Measurements from ENCODE around the gene HCAR3.

HCAR3 gene

DNA sequence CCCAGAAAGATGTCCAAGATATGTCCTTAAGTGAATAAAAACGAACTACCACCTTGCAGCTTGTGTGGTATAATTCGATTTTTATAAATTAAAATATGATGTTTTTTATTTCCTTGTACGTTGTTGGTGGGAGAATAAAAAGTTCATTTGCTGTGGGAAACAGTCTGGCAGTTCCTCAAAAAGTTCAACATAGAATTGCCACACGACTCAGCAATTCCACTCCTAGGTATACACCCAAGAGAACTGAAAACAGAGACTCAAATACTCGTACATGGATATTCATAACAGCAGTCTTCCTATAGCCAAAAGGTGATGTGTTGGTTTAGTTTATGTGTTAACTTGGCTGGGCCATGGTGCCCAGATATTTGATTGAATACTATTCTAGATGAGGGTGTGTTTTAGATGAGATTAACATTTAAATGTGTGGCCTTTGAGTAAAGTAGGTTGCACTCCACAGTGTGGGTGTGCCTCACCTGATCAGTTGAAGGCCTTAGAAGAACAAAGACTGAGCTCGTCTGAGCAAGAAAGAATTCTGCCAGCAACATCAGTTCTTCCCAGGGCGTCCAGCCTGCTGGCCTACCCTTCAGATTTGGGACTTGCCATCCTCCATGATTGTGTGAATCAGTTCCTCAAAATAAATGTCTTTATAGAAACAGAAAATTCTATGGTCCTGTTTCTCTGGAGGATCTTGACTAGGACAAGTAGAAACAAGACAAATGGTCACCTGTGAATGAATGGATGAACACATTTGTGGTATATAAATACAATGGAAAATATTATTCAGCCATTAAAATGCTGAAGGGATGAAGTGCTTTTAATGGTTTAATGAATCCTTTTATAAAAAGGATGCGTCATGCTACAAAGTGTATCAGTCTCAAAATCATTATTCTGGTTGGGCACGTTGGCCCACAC is 30.9 kb upstream of the HCAR3 start:
- H3K9ac ChIP-seq (ENCODE audit: insufficient read length), result no peak overlapping the region
- no peaks in the 10 kb centered on the region for H3K36me3 ChIP-seq (ENCODE audit: insufficient read depth, low read length)
- no peak overlapping the region; the same call in 1 of the 2 replicates for H3K27ac ChIP-seq
- H3K9me3 ChIP-seq (ENCODE audit: low read depth, low read length), result no peaks in the 10 kb centered on the region
- TF ChIP-seq EZH2 (IDR thresholded peaks at IDR 0.05), result no peak
- TF ChIP-seq FOXP2 (optimal IDR thresholded peaks at IDR 0.05; ENCODE audit: control extremely low read depth, extremely low read length, insufficient read depth), result no peak
- no peak for TF ChIP-seq POLR2AphosphoS5 (IDR thresholded peaks at IDR 0.05; ENCODE audit: borderline replicate concordance, low read depth, low read length)
- H3K4me3 ChIP-seq, result no peak overlapping the region
- DNase-seq (ENCODE audit: low read depth, low spot score), result no peak

- no peaks in the 10 kb centered on the region for H3K36me3 ChIP-seq (ENCODE audit: insufficient read depth, low read length)
- H3K9ac ChIP-seq (ENCODE audit: insufficient read length), result no peak overlapping the region
- TF ChIP-seq EZH2 (IDR thresholded peaks at IDR 0.05), result no peak
- TF ChIP-seq POLR2AphosphoS5 (IDR thresholded peaks at IDR 0.05; ENCODE audit: borderline replicate concordance, low read depth, low read length), result no peak
- no peak for TF ChIP-seq FOXP2 (optimal IDR thresholded peaks at IDR 0.05; ENCODE audit: control extremely low read depth, extremely low read length, insufficient read depth)
- DNase-seq (ENCODE audit: low read depth, low spot score), result no peak
- H3K4me3 ChIP-seq, result no peak overlapping the region
- H3K9me3 ChIP-seq (ENCODE audit: low read depth, low read length), result no peaks in the 10 kb centered on the region
- no peak overlapping the region for H3K27ac ChIP-seq
Measured at GRCh38 chr12:122743895-122744525, 27.4 kb upstream of the HCAR3 start.

DNA sequence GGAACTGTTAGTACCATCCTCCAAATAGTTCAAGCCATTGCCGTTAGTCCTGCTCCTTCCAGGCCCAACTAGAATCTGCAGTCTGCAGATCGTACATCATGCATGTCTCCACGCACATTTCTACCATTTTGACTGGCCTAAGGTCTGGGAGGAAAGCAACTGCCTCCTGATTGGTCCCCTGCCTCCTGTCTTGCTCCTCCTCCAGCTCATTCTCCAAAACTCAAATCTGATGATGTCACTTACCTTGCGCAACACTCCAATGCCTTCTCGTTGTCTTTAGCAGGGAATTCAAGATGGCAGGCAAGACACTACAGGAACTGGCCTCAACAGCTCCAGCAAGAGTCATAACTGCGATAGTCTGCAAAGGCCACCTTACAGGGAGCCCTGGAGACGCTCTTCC is 23.7 kb upstream of the HCAR3 start:
- H3K4me3 ChIP-seq, result no peak overlapping the region
- TF ChIP-seq POLR2AphosphoS5 (IDR thresholded peaks at IDR 0.05; ENCODE audit: borderline replicate concordance, low read depth, low read length), result no peak
- TF ChIP-seq FOXP2 (optimal IDR thresholded peaks at IDR 0.05; ENCODE audit: control extremely low read depth, extremely low read length, insufficient read depth), result no peak
- no peak for TF ChIP-seq EZH2 (IDR thresholded peaks at IDR 0.05)
- no peaks in the 10 kb centered on the region for H3K9me3 ChIP-seq (ENCODE audit: low read depth, low read length)
- no peak overlapping the region for H3K27ac ChIP-seq
- H3K9ac ChIP-seq (ENCODE audit: insufficient read length), result no peak overlapping the region
- H3K36me3 ChIP-seq (ENCODE audit: insufficient read depth, low read length), result no peaks in the 10 kb centered on the region
- DNase-seq (ENCODE audit: low read depth, low spot score), result no peak

- DNase-seq (ENCODE audit: low read depth, low spot score), result no peak
- Histone ChIP-seq H3K36me3 (ENCODE audit: insufficient read depth, low read length) (no peaks in the 10 kb centered on the region), H3K9me3 (ENCODE audit: low read depth, low read length) (no peaks in the 10 kb centered on the region), H3K27ac (no peak overlapping the region), H3K9ac (ENCODE audit: insufficient read length) (no peak overlapping the region), H3K4me3 (no peak overlapping the region)
- TF ChIP-seq FOXP2 (optimal IDR thresholded peaks at IDR 0.05; ENCODE audit: control extremely low read depth, extremely low read length, insufficient read depth) (no peak), EZH2 (IDR thresholded peaks at IDR 0.05) (no peak), POLR2AphosphoS5 (IDR thresholded peaks at IDR 0.05; ENCODE audit: borderline replicate concordance, low read depth, low read length) (no peak)
Measured at GRCh38 chr12:122738571-122738970, 22.0 kb upstream of the HCAR3 start.

- H3K9ac ChIP-seq (ENCODE audit: insufficient read length), result no peak overlapping the region
- no peak overlapping the region for H3K27ac ChIP-seq
- no peaks in the 10 kb centered on the region for H3K9me3 ChIP-seq (ENCODE audit: low read depth, low read length)
- no peak overlapping the region for H3K4me3 ChIP-seq
- H3K36me3 ChIP-seq (ENCODE audit: insufficient read depth, low read length), result no peaks in the 10 kb centered on the region
- no peak for DNase-seq (ENCODE audit: low read depth, low spot score)
- TF ChIP-seq FOXP2 (optimal IDR thresholded peaks at IDR 0.05; ENCODE audit: control extremely low read depth, extremely low read length, insufficient read depth), result no peak
- TF ChIP-seq EZH2 (IDR thresholded peaks at IDR 0.05), result no peak
- TF ChIP-seq POLR2AphosphoS5 (IDR thresholded peaks at IDR 0.05; ENCODE audit: borderline replicate concordance, low read depth, low read length), result no peak
Measured at GRCh38 chr12:122732611-122733010, 16.0 kb upstream of the HCAR3 start.

DNA sequence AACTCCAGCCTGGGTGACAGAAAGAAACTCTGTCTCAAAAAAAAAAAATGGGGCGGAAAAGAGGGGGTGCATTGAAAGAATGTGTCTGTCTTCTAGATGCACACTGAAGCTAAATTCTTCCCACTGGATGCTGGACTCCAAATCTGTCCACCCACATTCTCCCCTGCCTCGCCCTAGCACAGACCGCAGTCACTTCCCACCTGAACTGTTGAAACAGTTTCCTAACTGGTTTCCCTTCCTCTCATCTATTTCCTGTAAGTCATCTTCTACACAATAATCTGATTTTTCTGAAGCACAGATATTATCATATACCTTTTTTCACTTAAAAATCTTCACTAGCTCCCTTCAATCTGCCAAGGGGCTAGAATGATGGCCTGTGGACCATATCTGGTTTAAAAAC is 15.6 kb upstream of the HCAR3 start:
- H3K36me3 ChIP-seq (ENCODE audit: insufficient read depth, low read length), result no peaks in the 10 kb centered on the region
- no peak overlapping the region for H3K4me3 ChIP-seq
- DNase-seq (ENCODE audit: low read depth, low spot score), result no peak
- H3K9ac ChIP-seq (ENCODE audit: insufficient read length), result no peak overlapping the region
- H3K9me3 ChIP-seq (ENCODE audit: low read depth, low read length), result no peaks in the 10 kb centered on the region
- TF ChIP-seq FOXP2 (optimal IDR thresholded peaks at IDR 0.05; ENCODE audit: control extremely low read depth, extremely low read length, insufficient read depth), result no peak
- TF ChIP-seq EZH2 (IDR thresholded peaks at IDR 0.05), result no peak
- TF ChIP-seq POLR2AphosphoS5 (IDR thresholded peaks at IDR 0.05; ENCODE audit: borderline replicate concordance, low read depth, low read length), result no peak
- H3K27ac ChIP-seq, result no peak overlapping the region

DNA sequence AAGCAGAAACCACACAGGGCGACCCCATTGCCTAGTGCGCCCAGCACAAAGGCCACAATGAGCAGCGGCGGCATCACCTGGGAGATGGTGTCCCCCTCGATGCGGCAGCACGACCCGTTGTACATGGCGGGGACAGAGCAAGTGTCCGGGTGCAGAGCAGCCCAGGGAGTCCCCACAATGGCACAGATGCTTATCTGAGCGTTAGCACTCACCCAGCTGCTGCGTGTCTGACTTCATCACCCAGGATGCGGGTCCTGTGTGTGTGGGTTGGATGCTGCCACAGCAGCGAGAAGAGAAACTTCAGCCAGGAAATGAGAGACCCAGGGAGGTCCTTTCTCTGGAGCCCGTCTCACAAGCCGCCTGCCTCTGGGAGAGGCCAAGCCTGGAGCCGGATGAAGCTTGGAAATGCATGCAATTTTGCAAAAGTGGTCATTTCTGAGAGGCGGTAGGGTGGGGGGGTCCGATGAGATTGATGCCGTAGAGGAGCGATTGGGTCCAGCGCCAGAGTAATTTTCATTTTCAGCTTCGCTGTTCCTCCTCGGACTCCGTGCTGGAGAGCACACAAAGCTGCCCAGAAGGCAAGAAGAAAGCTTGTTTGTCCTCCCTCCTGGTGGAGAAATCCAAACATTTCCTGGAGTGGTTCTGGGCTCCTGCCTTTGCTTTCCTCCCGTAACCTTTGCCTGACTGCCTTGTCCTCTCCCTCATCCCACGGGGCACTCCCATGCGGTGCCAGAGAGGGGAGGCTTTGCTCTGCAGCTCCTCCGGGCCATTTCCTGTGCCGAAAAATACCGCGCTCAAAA is 13.8 kb upstream of the HCAR3 start, which contains the start of gene HCAR1:
TSS of gene HCAR1 (minus strand) at position 630 of the 800 bp plus-strand sequence. CDS start at position 125, 505 bp downstream.
- H3K4me3 ChIP-seq, result no peak within 1 kb of the TSS
- no peak for DNase-seq (ENCODE audit: low read depth, low spot score)
- no peaks in the 10 kb centered on the region for H3K36me3 ChIP-seq (ENCODE audit: insufficient read depth, low read length)
- no peak within 1 kb of the TSS for H3K9ac ChIP-seq (ENCODE audit: insufficient read length)
- no peak within 1 kb of the TSS for H3K27ac ChIP-seq
- H3K9me3 ChIP-seq (ENCODE audit: low read depth, low read length), result no peaks in the 10 kb centered on the region
- no peak for TF ChIP-seq EZH2 (IDR thresholded peaks at IDR 0.05)
- no peak for TF ChIP-seq POLR2AphosphoS5 (IDR thresholded peaks at IDR 0.05; ENCODE audit: borderline replicate concordance, low read depth, low read length)
- TF ChIP-seq FOXP2 (optimal IDR thresholded peaks at IDR 0.05; ENCODE audit: control extremely low read depth, extremely low read length, insufficient read depth), result no peak

Measured in SK-N-MC (cell line).